ENCODE measurements around the gene IL17RD. TPM values are rescaled to one million over a fixed set of nuclear protein-coding genes. Genes with fewer than 3 reads are reported as not detected.

The IL17RD gene
- total and polyA plus RNA-seq, 12 donors: 1.3 to 15.6 (median 4.9) TPM

GRCh38 chr3:57160076-57160764 is 4.9 kb downstream of the IL17RD start:
- DNase-seq: peak; percentile 51 to 66
- Histone ChIP-seq H3K36me3 (no peaks in the 10 kb centered on the region), H3K4me3 (no peak overlapping the region), H3K4me1 (peaks cover 4 to 82% (median 44%) of the 10 kb centered on the region in 9 donors), H3K9me3 (no peaks in the 10 kb centered on the region), H3K27me3 (peaks cover 0 to 65% (median 0%) of the 10 kb centered on the region in 7 donors), H3K27ac (peak overlapping the region in 9 of 10 donors; percentile 27 to 83 (median 59))
- intact Hi-C loops (cut with DNase I): loop anchor here in 3 of 10 donors (5.0 to 10.0 kb wide), 2 partner anchors 58 to 65 kb away; partner anchors contain the start of gene APPL1 (in 1 of the 3)
- TF ChIP-seq CTCF (IDR thresholded peaks at IDR 0.05): no peak
- ATAC-seq: peak in 7 of 8 donors; percentile 8 to 69 (median 64)
- 53 to 62% methylated on average over 8 of the region's 8 CpGs for WGBS, 2 donors

- WGBS, 2 donors: 40 to 45% methylated on average over 8 of the region's 8 CpGs
- intact Hi-C loops (cut with DNase I): no loop called here
- no peaks in the 10 kb centered on the region for H3K9me3 ChIP-seq
- H3K36me3 ChIP-seq: no peaks in the 10 kb centered on the region
- peaks cover 0 to 64% (median 0%) of the 10 kb centered on the region in 7 donors for H3K27me3 ChIP-seq
- no peak for ATAC-seq
- H3K4me1 ChIP-seq: peaks cover 4 to 86% (median 43%) of the 10 kb centered on the region in 9 donors
- H3K27ac ChIP-seq: peak overlapping the region in 8 of 10 donors; percentile 29 to 83 (median 59)
- TF ChIP-seq CTCF (IDR thresholded peaks at IDR 0.05): no peak
- no peak overlapping the region for H3K4me3 ChIP-seq
- no peak for DNase-seq
Measured at GRCh38 chr3:57158813-57159738, 6.1 kb downstream of the IL17RD start.

GRCh38 chr3:57158325-57158724 is 6.8 kb downstream of the IL17RD start:
- DNase-seq (no peak), ATAC-seq (no peak)
- peaks cover 0 to 58% (median 0%) of the 10 kb centered on the region in 7 donors for H3K27me3 ChIP-seq
- no peaks in the 10 kb centered on the region for H3K36me3 ChIP-seq
- 76 to 90% methylated on average over 3 of the region's 3 CpGs for WGBS, 2 donors
- no peaks in the 10 kb centered on the region for H3K9me3 ChIP-seq
- no peak overlapping the region for H3K4me3 ChIP-seq
- H3K4me1 ChIP-seq: peaks cover 4 to 82% (median 40%) of the 10 kb centered on the region in 9 donors
- intact Hi-C loops (cut with DNase I): no loop called here
- no peak for TF ChIP-seq CTCF (IDR thresholded peaks at IDR 0.05)
- H3K27ac ChIP-seq: no peak overlapping the region

GRCh38 chr3:57157545-57157944 is 7.6 kb downstream of the IL17RD start:
- intact Hi-C loops (cut with DNase I): no loop called here
- H3K4me3 ChIP-seq: no peak overlapping the region
- TF ChIP-seq CTCF (IDR thresholded peaks at IDR 0.05): no peak
- no peak for ATAC-seq
- no peak for DNase-seq
- H3K27me3 ChIP-seq: peaks cover 0 to 51% (median 0%) of the 10 kb centered on the region in 7 donors
- WGBS, 2 donors: 47 to 58% methylated on average over 10 of the region's 10 CpGs
- no peaks in the 10 kb centered on the region for H3K9me3 ChIP-seq
- no peaks in the 10 kb centered on the region for H3K36me3 ChIP-seq
- H3K27ac ChIP-seq: no peak overlapping the region
- peaks cover 4 to 74% (median 38%) of the 10 kb centered on the region in 9 donors for H3K4me1 ChIP-seq

All from heart right ventricle (tissue), 16 donors.